ENCODE measurements around the gene C20orf204.
"Not testable (repeated sequence)": the region's sequence is repeated elsewhere in the genome, so short reads cannot be mapped to it uniquely, and the experiment has no call there.

Gene C20orf204, protein sequence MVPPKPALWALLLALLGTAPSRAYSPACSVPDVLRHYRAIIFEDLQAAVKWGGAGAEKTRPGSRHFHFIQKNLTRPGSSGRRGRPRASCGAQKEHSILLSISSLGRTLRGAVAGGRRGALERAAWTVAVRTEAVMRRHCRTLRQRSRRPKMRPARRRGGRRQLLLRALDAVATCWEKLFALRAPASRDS

DNA sequence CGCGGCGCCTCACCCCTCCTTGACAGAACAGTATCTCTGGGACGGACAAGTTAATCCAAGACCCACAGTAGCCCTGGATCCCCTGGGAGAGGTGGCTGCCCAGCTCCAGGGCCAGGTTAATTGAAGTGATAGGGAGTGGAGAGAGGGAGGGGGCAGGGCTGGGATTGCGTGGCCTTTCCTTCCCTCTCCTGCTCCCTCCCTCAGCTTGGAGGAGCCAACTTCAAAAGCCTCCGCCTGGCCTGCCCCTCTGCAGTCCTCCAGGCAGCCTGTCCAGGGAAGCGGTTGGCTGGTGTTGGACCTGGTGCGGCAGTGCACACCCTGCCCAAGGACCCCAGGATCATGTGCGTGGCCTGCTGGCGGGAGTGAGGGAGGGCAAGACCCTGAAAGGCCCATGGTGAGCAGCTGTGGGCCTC lies at the start of gene C20orf204:
TSS of gene C20orf204 (plus strand) at position 250 of the 413 bp plus-strand sequence. CDS start at position 392, 142 bp downstream.
- no peak for DNase-seq (ENCODE audit: low read depth in 3 of 3)

- no peak for DNase-seq (ENCODE audit: low read depth in 3 of 3)
Measured at GRCh38 chr20:64000906-64001305, 35.1 kb upstream of the C20orf204 start.

DNA sequence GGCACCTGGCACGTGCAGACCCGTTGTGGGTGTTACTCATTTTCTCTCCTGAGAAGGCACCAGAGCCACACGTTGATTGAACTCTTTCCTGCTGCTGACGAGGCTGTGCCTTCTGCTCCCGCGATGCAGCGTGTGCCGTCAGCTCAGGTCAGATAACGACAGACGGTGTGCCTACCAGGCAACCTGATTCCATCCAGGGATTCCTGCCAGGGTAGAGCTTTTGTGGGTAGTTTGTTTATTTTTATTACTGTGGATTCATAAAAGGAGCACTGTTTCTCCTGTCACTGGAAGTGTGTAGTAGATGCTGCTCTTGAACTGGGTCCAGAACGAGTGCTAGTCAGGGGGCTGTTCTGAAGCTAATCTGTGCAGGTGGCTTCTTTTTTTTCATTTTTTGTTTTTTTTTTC lies 34.4 kb upstream of the C20orf204 start:
- no peak for DNase-seq (ENCODE audit: low read depth in 3 of 3)

DNA sequence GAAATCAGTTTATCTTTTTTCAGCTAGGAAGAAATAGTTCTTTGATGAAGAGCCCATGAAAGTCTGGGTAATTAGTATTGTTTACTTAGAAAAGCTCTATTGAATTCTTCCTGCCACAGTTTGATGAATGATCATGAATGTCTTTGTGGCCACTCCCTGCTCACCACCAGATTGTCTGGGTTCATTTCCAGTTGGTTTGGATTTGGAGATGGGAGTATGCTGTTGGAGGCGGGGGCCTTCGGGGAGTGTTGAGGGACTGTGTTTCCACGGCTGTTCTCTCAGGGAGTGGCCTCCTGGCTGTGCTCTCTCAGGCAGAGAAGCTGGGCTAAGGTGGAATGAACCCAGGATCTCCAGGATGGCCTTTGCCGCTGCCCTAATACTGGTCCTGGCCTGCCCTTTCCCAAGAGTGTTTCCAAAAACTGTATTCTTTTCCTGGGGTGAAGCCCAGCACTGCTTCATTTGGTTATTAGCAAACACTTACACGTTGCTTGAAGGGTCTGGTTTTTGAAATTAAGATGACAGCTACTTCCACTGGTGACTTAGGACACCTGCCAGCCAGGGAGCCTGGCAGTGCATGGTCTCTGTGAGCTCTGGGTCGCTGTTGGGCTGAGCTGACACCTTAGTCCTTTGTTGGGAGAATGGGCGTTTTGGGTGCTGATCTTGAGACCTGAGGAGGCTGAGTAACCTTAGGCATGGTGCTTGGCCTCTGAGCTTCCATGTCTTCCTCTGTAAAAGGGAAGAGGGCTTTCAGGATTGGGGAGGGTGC lies 31.8 kb upstream of the C20orf204 start:
- DNase-seq (ENCODE audit: low read depth in 3 of 3), result no peak

DNA sequence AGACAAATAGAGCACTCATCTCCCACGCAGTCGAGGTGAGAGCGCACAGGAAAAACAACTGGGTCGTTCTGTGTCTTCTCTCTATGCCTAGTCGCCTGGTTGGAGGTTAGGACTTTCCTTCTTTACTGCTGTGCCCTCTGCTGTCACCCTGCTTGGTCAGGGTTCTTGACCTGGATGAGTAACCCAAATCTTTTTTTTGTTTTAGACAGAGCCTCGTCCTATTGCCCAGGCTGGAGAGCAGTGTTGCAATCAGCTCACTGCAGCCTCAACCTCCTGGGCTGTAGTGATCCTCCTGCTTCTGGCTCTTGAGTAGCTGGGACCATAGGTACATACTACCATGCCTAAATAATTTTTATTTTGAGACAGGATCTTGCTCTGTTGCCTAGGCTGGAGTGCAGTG lies 30.6 kb upstream of the C20orf204 start:
- no peak for DNase-seq (ENCODE audit: low read depth in 3 of 3)

- DNase-seq (ENCODE audit: low read depth in 3 of 3), result no peak
Measured at GRCh38 chr20:64006490-64006889, 29.5 kb upstream of the C20orf204 start.

GRCh38 chr20:64006902-64007301 lies 29.1 kb upstream of the C20orf204 start:
- DNase-seq (ENCODE audit: low read depth in 3 of 3), result no peak

DNA sequence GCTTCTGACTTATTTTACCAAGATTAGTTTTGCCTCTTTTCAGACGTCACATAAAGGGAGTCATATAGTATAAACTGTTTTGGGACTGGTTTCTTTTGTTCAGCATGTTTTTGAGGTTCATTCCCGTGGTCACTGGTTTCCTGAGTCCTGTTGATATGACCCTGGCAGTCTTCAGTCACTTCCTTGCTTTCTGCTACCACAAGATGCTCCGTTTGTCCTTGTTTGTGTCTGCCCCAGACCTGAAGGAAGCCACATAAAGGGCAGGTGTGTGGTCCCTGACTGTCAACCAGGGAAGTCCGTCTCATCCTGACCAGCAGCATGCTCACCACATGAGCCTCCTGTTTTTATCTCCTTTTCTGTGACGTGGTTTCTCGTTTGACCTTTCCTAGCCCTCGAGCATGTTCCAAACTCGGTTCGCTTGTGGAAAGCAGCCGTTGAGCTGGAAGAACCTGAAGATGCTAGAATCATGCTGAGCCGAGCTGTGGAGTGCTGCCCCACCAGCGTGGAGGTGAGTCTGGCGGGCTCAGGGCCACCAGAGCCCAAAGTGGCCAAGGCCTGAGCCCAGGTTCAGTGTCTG lies 26.1 kb upstream of the C20orf204 start:
- DNase-seq (ENCODE audit: low read depth in 3 of 3), result no peak

- no peak for DNase-seq (ENCODE audit: low read depth in 3 of 3)
Measured at GRCh38 chr20:64010711-64011237, 25.2 kb upstream of the C20orf204 start.

GRCh38 chr20:64011366-64011779 lies 24.6 kb upstream of the C20orf204 start:
- DNase-seq (ENCODE audit: low read depth in 3 of 3), result no peak

GRCh38 chr20:64012385-64013154 lies 23.4 kb upstream of the C20orf204 start:
- DNase-seq (ENCODE audit: low read depth in 3 of 3), result not testable (repeated sequence)

GRCh38 chr20:64015635-64016034 lies 20.3 kb upstream of the C20orf204 start:
- no peak for DNase-seq (ENCODE audit: low read depth in 3 of 3)

GRCh38 chr20:64021124-64021975 lies 14.6 kb upstream of the C20orf204 start:
- no peak for DNase-seq (ENCODE audit: low read depth in 3 of 3)

- no peak for DNase-seq (ENCODE audit: low read depth in 3 of 3)
Measured at GRCh38 chr20:64022671-64023360, 13.2 kb upstream of the C20orf204 start.

GRCh38 chr20:64023361-64024140 lies 12.4 kb upstream of the C20orf204 start:
- DNase-seq (ENCODE audit: low read depth in 3 of 3), result no peak

DNA sequence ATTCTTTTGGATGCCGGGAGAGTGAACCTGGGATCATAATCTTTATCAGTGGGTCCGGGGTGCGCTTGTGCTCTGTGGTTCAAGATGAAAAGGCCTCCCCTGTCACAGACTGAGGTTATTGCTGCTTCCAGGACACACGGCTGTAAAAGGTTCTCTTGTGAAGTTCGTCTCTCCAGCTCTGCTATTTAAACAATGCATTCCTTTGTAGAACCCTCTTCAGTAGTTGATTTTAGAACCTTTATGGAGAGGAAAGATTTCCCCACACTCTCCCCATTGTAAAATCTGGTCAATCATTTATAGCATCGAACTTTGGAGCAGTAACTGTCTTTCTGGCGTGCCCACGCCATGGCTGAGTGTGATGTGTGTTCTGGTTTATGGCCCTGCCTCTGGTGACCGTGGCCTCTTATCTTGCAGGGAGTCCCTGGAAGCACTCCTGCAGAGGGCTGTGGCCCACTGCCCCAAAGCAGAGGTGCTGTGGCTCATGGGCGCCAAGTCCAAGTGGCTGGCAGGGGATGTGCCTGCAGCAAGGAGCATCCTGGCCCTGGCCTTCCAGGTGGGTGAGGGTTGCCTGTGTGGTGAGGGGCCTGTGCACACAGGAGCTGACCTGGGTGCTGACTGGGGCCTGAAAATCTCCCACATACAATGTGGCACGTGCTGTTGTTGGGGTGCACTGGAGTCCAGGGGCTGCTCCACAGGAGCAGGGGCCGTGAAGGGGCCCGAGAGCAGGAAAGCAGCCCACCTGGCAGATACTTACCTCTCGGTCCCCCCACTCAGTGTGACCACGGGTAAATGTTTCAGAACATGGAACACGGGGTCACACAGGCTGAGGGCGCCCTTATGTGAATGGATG lies 11.6 kb upstream of the C20orf204 start:
- DNase-seq (ENCODE audit: low read depth in 3 of 3), result no peak

DNA sequence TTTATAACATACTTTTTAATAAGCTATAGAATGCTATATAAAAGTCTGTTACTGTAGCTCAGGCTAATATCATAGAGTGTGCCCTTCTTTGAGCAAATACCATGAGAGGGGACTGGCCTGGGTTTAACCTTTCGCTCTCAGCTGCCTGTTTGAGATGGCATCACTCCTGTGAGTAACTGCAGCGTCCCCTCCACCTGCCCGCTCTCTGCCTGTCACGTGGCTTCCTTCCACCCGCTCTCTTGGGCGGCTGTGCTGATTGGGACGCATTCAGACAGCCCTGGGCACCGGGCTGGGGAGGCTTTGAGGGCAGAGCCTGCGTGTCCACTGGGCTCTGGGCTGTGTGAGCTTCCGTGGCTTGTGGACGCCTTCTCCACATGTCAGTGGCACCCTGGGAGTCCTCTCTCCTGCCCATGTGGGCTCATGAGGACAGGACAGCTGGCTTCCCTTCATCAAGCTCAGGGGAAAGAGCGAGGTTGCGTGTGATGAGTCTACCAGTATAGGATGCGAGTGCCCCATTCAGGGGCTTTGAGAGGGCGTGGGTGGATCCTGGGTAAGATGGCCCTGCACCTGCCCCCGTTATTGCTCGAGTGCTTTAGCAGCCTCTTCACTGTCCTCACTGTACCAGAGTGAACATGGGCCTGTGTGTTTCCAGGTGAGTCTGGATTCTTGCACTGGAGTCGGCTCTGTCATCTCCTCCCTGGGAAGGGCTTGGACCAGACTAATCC lies 10.7 kb upstream of the C20orf204 start:
- DNase-seq (ENCODE audit: low read depth in 3 of 3), result no peak

DNA sequence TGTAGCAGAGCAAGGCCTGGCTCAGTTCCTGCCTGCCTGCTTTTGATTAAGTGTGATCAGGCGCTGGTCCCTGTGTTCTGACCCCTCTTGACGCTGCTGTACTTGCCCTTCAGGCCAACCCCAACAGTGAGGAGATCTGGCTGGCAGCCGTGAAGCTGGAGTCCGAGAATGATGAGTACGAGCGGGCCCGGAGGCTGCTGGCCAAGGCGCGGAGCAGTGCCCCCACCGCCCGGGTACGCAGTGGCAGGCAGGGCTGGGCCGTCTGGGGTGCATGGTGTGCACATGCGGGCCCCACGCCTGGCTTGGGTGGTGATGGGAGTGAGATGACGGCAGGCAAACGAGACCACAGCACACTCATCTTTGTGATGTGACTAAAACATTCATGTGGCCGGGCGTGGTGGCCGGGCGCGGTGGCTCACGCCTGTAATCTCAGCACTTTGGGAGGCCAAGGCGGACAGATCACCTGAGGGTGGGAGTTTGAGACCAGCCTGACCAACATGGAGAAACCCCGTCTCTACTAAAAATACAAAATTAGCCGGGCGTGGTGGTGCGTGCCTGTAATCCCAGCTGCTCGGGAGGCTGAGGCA lies 10.1 kb upstream of the C20orf204 start:
- DNase-seq (ENCODE audit: low read depth in 3 of 3), result no peak
